Forelimb muscle (tissue), 1 donor: ENCODE data around the gene WDFY4. TPM values are rescaled to one million over a fixed set of nuclear protein-coding genes. Genes with fewer than 3 reads are reported as not detected.

ENCODE experiments used
- DNase-seq: peaks from one replicate; pipeline ENCODE4 v3.0.0-alpha.2; 2013; ENCODE audit warnings: low read depth
- polyA plus RNA-seq: library from polyadenylated mRNA; unstranded; fragments of 120-200 nt; gene quantifications from one replicate; pipeline ENCODE4 v1.2.1, GENCODE V29; 2013; ENCODE audit not compliant: insufficient read length

Gene WDFY4
- polyA plus RNA-seq, 1 donor: 3.7 TPM

DNA sequence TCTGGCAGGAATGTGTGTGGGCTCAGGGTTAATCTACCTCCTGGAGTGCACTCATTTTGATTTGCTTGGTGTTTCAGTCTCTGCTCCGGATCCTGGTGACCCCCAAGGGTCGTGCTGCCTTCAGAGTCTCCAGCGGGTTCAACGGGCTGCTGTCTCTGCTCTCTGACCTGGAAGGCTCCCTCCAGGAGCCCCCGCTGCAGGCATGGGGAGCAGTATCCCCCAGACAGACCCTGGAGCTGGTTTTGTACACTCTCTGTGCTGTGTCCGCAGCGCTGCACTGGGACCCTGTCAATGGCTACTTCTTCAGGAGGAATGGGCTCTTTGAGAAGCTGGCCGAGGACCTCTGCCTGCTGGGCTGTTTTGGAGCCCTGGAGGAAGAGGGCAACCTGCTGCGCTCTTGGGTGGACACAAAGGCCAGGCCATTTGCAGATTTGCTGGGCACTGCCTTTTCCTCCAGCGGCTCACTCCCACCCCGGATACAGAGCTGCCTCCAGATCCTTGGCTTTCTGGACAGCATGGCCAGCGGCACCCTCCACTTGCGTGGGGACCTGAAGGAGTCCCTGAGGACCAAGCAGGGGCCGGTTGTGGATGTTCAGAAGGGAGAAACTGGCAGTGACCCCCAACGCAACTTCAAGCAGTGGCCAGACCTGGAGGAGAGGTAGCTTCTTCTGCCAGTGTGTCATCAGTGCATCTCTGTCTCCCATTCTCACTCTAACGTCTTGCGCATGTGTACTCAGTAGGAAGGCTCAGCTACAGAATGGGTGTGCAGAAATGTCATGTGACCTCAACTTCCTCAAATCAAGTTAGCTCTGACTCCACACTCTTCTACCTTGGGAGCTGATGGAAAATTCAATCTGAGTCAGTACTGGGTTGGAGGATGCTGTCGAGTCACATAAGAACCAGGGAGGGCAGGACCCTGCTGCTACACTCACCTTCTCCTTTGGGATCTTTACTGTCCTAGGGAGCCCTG is 58.5 kb downstream of the WDFY4 start:
- no peak for DNase-seq

DNA sequence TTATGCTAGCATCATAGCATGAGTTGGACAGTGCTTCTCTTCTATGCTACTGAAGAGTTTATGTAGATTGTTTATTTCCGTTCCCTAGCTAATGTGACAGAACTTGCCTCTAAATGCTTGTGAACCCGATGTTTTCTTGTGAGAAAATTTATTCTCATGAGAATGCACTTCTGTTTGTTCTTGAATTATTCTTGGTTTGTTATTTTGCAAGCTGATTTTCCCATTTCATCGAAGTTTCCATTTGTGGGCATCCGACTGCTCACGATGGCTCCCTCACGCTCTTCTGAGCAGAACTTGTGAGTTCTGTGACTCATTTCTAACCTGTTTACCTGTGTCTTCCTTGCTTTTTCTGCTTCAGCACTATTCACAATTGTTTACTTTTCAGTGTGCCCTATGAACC is 59.9 kb downstream of the WDFY4 start:
- DNase-seq: no peak

DNA sequence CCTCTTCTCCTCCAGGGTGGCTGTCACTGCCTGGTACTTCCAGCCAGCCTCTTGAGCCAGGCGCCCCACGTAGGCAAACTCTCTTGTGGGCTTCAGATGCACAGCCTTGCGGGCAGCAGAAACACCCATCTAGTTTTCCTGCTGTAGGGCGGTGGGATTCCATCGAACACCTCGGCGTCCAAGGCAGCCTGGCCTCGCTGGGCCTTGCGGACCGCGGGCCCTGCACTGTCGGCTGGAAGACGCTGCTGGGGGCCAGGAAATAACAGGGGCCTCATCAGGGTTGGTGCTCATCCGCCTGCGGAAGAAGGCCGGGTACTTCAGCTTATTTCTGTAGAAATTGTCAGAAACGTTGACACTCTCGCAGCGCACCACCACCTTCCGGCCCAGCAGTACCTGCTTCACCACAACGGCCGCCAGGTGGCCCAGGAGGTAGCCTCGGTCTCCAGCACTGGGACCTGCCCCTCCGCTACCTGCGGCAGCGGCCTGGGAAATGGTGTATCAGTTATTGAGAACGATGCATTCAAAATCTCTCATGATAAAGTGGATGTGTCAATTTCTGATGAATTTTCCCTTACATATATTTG is 61.1 kb downstream of the WDFY4 start:
- DNase-seq: no peak

DNA sequence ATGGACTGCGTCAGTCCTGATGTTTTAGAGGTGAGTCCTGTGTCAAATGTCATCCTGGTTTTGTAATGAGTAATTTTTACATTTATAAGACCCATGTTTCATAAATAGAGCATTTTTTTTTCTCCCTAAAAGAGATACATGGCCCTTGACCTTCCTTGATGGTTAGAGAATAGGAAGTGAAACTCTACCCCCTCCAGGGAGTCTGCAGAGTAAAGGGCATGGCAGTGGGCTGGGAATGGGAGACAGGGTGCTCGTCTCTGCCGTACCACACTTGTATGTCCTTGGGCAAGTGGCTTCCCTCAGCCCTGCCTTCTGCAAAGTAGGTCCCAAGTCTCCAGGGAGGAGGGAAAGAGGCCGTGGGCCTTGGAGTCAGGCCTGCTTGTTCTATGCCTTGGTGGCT is 63.9 kb downstream of the WDFY4 start:
- no peak for DNase-seq

DNA sequence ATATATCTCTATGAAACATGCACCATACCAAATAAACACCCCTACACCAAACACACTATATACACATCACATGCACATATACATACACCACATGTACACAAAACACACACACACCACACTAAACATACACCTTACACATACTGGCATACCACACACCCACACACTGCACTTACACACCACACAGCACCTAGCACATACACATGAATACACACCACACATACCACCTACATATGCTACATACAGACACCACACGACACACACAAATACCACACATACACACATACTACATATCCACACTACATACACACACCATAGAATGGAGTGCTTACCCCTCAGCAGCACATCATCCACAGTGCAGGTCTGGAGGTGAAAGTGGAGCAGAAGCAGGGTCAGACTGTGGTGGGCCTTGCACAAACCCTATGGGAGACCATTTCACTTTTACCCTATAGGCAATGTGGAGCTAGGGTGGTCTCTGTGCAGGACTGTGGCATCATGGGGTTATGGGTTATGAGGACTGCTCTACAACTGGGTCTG is 64.6 kb downstream of the WDFY4 start:
- DNase-seq: no peak

DNA sequence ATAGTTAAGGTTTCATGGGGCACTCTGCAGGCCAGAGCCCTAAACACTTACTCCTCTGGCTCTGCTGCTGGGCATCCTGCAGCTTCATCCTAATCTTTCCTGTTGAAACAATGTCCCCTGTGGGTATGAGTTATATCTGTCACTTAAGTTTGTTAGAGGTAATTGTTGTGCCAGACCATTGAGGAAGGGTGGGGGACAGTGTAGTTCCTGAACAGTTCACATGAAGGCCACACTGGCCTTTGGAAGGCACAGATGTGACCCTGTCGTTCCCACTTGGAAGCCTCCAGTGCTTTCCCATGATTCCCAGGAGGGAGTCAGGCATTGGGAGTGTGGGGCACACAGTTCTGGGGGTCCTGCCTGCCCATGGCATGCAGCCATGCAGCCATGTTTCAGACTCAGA is 65.3 kb downstream of the WDFY4 start:
- DNase-seq: no peak

DNA sequence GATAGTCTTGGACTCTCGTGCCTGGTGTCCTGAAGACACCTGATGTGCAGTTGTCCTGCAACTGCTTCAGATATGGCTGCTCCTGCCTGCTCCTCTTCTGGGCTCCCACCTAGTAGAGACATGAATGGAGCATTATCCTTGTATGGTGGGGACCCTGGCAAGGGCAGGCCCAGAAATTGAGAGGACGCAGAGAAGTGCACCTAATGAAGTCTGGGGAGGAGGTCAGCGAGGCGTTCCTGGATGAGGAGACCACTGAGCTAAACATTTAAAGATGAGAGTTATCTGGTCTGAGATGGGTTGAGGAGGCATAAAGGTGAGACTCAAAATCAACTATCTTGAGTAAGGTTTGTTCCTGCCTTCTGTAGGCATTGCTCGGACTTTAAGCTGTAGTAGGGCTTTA is 66.3 kb downstream of the WDFY4 start:
- DNase-seq: no peak

DNA sequence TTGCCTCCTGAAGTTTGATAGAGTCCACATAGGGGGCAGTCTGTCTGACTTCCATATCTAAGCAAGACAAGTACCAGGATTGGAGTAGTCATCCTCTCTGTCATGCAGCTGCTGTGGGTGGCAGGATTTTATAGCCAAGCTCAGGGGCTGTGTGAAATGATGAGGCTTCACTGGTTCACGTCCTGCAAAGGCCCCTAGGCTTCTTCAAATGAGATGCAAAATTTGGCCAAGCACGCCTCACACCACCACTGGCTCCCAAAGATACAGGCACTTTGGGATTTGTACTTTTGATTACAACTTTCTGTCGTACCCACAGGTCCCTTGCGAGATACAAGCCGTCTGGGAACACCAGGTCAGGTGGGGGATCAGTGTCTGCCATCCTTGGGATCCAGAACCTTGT is 67.1 kb downstream of the WDFY4 start:
- no peak for DNase-seq

DNA sequence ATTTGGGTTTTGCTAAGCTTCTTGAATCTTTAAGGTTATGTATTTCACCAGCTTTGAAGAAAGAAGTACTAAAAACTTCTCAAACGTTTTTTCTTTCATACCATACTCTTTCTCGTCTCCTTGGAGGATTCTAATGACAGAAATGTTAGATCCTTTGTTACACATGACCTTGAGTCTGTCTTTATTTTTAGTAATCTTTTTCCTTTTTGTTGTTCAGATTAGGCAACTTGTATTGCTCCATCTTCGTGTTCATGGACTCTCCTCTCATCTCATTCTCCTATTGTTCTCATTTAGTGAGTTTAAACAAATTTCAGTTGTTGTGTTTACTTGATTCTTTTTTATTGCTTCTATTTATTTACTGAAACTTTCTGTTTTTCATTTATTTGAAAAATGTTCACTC is 73.7 kb downstream of the WDFY4 start:
- no peak for DNase-seq

DNA sequence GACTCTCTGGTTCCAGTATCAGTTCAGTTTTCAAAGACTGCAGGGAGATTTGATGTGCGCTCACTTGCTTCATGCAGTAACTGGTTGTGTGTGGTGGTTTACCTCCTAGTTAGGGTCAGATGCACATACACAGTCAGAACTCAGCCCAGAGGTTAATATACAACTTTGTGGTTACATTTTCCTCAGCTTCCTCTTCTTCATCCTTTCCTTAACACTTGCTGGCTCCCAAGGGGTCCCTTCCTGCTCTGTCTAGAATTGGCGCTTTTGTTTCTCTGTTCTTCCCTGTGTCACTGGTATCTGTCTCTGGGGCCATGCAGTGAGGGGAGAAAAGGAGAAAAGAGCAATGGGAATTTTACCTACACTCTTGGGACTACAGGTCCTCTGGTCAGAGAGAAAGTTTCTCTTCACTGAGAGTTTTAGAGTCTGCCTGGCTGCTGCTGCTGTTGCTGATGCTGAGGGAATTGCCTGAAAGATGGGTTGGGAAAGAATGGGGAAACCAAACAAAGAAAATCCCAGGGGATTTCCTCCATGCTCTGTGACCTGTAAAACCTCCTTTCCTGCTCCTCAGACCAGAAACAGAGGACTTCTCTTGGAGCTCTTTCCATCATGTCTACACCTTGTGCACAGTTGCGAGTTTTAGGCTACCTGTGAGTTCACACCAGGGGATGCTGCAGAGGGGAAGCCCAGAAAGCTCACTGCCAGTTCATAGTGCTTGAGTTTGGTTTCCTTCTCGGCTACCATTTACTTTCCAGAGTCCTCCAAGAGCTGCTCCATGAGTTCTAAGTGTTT is 74.6 kb downstream of the WDFY4 start:
- no peak for DNase-seq

DNA sequence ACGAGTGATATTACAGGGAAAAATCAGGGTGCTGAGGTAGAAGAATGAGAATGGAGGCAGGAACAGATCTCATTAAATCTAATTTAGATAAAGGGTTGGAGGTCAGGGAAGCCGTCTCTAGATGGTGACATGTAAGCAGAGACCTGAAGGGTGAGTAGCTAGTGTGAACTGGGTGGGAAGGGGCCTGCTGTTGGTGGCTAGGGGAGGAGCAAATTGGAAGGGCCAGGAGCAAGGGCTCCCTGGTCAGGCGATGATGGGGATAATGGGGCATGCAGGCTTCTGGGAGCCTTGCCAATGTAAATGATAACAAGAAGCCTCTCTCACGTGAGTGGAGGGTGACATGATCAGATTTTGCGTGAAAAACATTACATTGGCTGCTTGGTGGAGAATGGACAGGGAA is 76.3 kb downstream of the WDFY4 start:
- DNase-seq: no peak

DNA sequence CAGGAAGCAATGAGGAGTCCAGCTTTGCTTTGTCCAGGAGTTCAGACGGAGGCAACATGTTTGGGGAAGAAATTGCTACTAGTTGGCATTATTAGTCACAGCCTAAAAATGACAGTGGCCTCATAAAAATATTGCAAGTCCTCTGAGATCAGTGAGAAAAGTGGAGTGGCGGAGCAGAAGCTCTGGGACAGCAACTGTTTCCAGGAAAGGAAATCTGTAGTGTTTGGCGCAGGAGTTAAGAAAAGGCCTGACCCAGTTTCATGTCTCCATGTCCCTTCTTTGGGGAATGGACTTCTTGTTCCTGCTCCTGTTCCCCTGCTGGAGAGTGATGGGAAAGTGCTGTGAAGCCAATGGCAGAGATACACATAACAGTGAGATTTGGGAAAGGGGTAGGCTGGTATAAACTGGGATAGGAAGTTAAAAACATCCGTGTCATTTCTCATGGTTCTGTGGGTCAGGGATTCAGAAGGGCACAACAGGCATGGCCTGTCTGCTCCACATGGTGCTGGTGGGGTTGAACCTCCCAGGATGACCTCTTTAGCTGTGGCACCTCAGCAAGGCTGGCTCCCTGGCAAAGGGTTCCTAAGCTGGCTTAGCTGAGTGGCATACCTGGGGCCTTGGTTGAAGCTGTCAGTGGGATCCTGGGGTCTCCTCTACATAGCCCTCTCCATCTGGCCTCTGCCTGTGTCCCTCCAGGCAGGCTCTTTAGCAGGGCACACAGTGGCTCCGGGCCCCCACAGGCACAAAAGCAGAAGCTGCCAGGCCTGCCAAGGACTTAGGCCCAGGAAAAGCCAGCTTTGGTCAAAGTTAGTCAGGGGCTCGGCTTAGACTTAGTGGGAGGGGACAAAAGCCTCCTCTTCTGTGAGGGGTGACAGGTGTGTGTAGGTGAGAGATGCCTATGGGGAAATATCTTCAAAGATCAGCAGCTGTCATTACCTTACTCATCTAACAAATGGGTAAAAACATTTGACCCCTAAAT is 77.7 kb downstream of the WDFY4 start:
- DNase-seq: no peak

DNA sequence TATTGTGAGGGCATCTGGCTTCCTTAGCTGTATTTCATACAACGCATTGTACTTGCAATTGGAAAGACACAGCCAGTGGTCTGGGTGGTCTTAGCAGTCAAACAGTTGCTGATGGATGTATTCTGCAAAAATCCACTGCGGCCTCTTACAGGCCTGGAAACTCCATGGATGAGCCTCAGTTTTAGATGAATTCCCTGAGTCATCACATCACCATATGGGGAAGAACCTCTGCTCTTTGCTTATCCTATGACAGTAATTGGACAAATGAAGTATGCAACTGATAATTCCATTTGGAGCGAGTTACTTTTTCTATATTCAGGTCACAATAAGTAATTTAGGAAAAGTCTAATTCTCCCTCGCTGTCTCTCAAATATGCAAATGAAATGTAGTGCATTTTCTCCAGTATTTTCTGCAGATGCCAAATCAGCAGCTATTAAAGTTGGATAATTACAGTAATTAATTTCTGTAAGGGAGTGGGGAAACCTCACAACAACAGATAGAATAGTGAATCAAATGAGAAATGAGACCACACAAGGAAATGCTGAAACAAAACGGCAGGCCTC is 78.8 kb downstream of the WDFY4 start:
- DNase-seq: no peak

DNA sequence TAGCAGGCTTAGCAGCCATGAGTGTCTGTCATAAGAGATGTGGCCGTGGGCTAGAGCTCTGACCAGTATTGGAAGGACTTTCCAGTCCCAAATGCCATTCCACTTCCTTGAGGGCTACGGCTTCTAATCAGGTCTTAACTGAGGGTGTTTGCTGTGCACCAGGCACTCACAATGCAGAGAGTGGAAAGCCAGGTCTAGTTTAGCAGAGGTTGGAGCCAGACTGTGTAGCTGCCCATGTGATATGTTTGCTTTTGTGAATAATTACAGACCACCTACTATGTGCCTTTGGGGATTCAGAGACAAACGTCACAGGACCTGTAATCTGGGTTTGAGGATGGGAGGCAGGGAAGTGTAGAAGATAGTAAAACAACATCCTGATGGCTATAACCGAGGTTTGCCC is 79.8 kb downstream of the WDFY4 start:
- no peak for DNase-seq

DNA sequence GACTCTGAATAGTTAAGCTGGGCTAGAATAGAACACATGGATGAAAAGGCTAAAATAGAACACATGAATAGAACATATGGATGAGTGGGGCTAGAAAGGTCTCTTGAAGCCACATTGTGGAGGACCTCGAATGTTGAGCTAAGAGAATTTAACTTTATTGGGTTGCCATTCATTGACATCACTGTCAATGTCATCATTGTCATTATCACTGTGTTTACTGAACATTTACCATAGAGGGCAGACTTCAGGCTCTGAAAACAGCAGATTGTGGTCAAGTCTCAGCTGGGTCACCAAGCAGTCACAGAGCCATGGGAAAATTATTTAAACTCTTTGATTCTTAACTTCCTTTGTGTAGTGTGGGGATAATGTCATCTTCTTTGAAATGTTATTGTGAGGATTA is 80.4 kb downstream of the WDFY4 start:
- no peak for DNase-seq

DNA sequence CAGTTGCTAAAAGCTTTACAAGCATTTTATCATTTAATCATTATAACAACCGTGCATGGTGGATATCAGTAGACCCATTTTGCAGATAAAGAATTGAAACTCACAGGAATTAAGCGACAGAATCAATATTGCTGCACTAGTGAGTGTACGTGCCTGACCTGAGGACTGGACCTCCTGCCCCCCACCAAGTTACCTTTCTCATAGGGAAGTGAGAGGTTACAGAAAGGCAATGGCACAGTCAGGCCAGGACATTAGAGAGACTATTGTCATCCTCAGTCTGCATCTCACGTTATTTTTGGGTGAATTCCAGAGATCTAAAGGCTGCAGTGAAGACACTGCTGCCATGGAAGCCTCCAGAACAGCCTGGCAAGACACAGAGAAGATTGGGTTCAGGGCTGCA is 80.9 kb downstream of the WDFY4 start:
- DNase-seq: no peak

DNA sequence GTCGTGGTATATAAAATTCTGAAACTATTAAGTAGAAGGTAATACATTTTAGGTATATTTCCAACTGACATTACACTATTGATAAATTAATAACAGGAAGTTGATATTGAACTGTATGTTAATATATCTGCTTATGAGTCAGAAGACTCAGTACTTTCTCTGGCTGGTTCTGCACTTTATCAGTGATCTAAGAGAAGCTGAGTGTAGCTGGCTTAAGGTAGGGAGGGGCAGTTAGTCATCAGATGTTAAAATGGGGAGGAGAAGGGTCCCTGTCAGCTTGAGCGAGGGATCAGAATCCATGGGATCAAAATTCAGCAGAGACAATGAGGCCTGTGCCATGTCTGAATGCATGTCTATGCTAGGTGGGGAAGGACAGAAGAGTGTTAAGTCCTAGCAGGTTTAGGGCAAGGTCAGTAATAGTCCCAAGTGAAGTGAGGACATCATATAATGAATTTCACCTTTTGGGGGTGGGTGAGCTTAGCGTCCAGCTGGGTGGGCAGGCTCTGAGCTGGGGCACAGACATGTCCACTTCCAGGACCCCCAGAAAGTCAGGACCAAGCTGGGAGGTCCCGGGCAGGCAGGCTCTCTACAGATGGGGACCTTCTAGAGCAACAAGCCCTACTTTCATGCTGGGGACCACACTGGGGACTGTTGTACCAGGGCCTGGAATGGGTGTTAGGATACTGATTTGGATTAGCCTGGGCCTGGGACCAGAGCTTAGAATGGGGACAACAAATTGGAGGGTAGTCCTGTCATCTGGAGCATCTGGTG is 82.9 kb downstream of the WDFY4 start:
- DNase-seq: no peak

DNA sequence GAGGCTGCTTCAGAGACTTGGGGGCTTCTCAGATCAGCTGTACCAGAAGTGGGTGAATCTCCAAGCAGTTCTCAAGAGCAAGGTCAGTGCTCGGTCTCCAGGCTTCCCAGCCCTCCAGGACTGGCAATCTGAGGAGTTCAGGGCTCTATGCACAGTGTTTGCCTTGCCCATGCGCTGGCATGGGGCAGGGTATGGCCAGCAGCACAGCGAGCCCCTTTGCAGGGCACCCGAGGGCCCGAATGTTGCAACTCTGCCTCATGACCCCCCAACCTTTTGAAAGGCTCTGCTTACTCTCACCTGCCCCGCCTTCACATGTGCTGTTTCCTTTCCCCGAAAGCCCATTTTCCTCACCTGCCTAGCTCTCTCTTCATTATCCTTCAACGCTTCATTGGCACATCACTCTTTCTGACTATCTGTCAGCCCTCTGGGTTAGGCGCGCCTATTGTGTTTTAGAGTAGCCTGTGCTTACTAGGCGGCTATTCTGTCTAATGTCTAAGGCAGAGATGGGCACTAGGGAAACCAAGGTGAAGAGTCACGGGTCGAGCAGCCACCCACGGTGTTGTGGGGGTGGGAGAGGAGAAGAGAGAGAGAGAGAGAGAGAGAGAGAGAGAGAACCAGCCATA is 83.6 kb downstream of the WDFY4 start:
- no peak for DNase-seq

DNA sequence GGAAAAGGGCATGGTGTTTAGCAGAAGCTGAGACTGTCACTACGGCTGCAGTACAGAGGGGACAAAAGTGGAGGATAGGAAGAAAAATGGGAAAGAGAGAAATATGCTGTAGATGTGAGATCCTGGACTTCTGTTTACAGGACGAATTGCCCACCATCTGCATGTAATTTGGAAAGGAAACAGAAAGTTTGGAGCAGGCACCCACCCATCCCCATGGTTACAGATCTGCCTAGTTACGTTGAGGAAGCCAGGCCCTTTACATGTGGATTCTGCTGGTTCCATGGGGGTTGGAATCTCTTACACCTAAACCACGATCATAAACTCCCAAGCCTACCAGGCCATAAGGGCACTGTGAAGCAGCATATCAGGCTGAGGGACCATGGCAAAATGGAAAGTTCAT is 84.3 kb downstream of the WDFY4 start:
- DNase-seq: no peak
